PC-9 (cell line): Measurements from ENCODE around the gene NXPH1.

Source experiments
- EZH2 ChIP-seq: fragments of 200-600 bp; sonication (generic); IDR thresholded peaks from 2 replicates; pipeline ENCODE4 v1.8.0; 2017; ENCODE audit warnings: antibody characterized with exemption, low read depth
- TF ChIP-seq, protein P1 (sequence below): fragments of 200-600 bp; sonication (generic); conservative IDR thresholded peaks from 2 replicates; pipeline ENCODE4 v1.6.1; 2017; ENCODE audit warnings: mixed run types, antibody characterized with exemption, mild to moderate bottlenecking, moderate library complexity

- TF ChIP-seq, protein P1, sequence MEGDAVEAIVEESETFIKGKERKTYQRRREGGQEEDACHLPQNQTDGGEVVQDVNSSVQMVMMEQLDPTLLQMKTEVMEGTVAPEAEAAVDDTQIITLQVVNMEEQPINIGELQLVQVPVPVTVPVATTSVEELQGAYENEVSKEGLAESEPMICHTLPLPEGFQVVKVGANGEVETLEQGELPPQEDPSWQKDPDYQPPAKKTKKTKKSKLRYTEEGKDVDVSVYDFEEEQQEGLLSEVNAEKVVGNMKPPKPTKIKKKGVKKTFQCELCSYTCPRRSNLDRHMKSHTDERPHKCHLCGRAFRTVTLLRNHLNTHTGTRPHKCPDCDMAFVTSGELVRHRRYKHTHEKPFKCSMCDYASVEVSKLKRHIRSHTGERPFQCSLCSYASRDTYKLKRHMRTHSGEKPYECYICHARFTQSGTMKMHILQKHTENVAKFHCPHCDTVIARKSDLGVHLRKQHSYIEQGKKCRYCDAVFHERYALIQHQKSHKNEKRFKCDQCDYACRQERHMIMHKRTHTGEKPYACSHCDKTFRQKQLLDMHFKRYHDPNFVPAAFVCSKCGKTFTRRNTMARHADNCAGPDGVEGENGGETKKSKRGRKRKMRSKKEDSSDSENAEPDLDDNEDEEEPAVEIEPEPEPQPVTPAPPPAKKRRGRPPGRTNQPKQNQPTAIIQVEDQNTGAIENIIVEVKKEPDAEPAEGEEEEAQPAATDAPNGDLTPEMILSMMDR = no peak
- no peak for TF ChIP-seq EZH2
Measured at GRCh38 chr7:8785081-8785480, 351.7 kb downstream of the NXPH1 start.
